NCI-H2227 (cell line): ENCODE measurements around the gene RBM47.
A peak's percentile ranks its signal among the peaks of the same experiment; 100 is the strongest.

Experiments
- DNase-seq: peaks from one replicate; lab custom pipeline; 2025; ENCODE audit not compliant: unreplicated experiment; lab: John Stamatoyannopoulos, UW

RBM47 gene

DNA sequence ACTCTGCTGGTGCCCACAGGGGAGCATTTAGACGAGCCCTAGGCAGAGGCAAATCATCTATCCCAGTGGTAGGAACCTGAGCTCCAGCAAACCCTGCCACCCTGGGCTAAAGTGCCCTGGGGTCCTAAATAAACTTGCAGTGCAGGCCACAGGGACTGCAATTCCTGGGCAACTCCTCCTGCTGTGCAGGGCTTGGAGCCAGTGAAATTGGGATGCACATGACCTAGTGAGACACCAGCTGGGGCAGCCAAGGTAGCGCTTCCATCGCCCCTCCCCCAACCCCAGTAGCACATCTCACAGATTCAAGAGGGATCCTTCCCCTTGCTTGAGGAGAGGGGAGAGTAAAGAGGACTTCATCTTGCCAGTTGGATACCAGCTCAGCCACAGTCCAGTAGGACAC, 250.4 kb downstream of the RBM47 start:
- DNase-seq = peak; percentile 15

DNA sequence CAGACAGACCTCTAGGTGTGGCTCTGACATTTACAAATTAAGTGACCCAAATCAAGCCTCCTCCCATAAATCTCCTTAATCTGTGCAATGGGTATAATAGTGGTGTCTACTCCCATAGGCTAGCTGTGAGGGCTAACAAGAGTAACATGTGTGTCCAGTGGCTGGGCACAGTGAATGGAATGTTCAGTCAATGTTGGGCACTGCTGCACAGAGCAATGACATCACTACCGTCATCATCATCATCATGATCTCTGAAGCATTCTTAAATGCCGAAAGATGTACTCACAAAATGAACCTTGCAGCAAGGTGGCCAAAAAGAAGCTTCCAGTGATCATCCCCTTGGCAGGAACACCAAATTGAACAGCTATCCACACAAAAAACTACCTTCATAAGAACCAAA, 251.0 kb downstream of the RBM47 start:
- DNase-seq = no peak

DNA sequence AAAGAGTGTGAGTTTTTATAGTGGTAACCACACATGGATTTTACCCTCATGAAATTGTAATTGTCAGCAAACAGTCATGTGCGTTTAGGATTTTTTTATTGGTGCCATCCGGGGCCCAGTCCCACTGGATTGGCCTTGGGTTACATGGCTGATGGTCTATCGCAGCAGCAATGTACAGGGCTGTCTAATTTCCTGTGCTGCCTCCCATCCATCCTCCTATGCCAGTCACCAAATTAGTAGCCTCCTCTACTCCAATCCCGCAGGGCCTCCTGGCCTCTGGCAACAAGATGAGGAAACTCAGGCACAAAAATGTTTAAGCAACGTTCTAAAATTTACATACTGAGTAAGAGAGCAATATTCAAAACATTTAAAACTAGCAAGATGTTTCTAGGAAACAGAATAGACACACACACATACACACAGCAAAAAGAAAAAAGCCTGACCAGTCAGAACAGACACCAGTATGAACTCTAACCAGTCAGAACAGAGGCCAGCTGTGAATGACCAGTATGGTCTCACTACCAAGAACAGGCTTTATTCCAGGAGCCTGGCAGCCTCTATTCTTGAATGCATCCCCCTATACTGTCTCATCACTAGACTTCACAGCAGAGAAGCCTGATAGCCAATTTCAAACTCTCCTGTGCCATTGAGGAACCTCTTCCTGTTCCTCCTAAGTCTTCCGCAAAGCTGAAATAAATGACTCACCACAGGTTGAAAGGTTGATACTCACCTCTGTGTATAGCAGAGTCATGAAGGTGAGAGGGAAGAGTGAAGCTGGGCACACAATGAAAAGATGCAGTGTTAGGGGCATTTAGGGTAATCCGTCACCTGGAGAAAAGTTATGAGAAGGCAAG, 251.9 kb downstream of the RBM47 start:
- no peak for DNase-seq

GRCh38 chr4:40375620-40376019, 254.0 kb downstream of the RBM47 start:
- no peak for DNase-seq

GRCh38 chr4:40375095-40375494, 254.6 kb downstream of the RBM47 start:
- no peak for DNase-seq

- no peak for DNase-seq
These were observed 256.0 kb downstream of the RBM47 start for GRCh38 chr4:40373636-40374035.
